ENCODE data around the gene SLC17A7.
A peak's percentile ranks its signal among the peaks of the same experiment; 100 is the strongest.

The SLC17A7 gene

DNA sequence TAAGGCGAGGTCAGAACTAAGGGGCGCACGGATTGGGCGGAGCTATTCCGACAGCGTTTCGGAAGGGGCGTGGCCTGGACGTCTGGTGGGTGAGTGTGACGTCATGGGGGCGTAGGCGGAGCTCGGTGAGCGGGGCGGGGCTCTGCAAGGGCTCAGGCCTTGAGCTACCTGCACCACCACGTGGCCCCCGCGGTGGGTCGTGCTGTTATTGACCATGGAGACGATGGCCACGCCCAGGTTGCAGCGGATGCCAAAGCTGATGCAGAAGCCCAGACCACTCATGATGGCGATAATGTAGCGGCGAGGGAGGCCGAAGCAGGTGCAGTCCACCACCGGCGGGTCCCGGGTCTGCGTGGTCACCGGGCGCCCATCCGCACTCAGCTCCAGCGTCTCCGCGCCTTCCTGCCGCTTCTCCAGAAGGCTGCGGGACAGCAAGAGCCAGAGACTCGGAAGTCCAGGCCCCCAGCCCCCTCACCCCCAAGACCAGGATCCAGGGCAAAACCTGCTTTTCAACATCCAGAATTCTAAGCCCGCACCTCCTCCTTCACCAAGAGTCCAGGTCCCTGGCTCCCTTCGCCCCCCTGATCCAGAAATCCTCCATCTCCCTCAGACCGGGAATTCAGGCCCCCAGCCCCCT, 4.8 kb downstream of the SLC17A7 start:
- H3K27me3 ChIP-seq = peaks cover 100% of the 10 kb centered on the region in 11 experiments
- H3K4me2 ChIP-seq = no peak overlapping the region
- no peaks in the 10 kb centered on the region for H3K36me3 ChIP-seq
- no peak for TF ChIP-seq Cebpa-rat (IDR thresholded peaks at IDR 0.05)
- H3K9me3 ChIP-seq (replicated peaks in 1 of 11) = peaks cover 4 to 31% (median 18%) of the 10 kb centered on the region in 11 experiments; a peak in 15 of 22 replicates
- no peak overlapping the region for H3K4me3 ChIP-seq
- peaks cover 0 to 15% (median 6%) of the 10 kb centered on the region in 10 experiments; a peak in 9 of 20 replicates for H3K4me1 ChIP-seq
- H3K27ac ChIP-seq = no peak overlapping the region
- H3K9ac ChIP-seq = no peak overlapping the region
- peaks cover 0 to 26% (median 4%) of the 10 kb centered on the region in 11 experiments; a peak in 8 of 22 replicates for H4K20me1 ChIP-seq

DNA sequence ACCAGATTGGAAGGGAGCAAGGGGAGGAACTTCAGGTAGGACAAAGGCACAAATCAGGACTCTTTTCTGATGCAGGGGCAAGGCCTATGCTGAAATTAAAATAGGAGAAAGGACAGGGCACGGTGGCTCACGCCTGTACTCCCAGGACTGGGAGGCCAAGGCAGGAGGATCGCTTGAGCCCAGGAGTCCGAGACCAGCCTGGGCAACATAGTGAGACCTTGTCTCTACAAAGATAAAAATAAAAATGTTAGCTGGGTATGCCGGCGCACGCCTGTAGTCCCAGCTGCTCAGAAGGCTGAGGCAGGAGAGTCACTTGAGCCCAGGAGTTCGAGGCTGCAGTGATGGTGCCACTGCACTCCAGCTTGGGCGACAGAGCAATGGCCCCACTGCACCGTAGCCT, 5.7 kb downstream of the SLC17A7 start:
- H3K4me3 ChIP-seq = no peak overlapping the region
- no peak overlapping the region for H3K4me2 ChIP-seq
- peaks cover 100% of the 10 kb centered on the region in 11 experiments for H3K27me3 ChIP-seq
- peaks cover 0 to 20% (median 3%) of the 10 kb centered on the region in 11 experiments; a peak in 8 of 22 replicates for H4K20me1 ChIP-seq
- no peak overlapping the region for H3K27ac ChIP-seq
- H3K9ac ChIP-seq = no peak overlapping the region
- H3K9me3 ChIP-seq (replicated peaks in 1 of 11) = peaks cover 4 to 35% (median 18%) of the 10 kb centered on the region in 11 experiments; a peak in 15 of 22 replicates
- TF ChIP-seq Cebpa-rat (IDR thresholded peaks at IDR 0.05) = no peak
- H3K36me3 ChIP-seq = no peaks in the 10 kb centered on the region
- H3K4me1 ChIP-seq = peaks cover 0 to 15% (median 7%) of the 10 kb centered on the region in 10 experiments; a peak in 7 of 20 replicates

DNA sequence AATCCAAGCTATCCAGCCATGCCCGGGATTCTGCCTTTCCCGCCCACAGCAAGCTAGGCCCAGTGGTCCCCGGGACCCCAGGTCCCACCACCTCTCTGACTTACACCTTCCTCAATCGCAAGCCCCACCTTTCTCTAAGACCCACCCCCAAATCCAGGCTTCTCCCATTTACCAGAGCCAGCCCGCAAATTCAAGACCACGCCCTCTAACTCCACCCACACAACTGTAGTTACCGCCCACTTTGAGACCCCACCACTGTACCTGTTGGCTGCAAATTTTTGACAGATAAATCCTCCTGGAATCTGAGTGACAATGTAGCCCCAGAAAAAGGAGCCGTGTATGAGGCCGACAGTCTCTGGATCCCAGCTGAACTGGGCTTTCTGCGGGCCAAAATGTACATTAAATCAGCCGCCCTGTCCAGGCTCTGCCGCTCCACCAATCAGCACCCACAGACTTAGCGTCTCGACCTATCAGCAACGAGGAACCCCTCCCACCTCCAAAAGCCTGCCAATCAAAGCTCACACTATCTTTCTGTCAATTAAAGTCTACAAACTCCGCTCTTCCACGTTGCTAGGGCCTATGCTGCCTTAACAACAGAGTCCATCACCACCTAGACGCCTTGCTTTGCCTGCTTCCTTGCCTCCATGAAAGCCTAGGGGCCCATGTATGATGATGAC, 6.3 kb downstream of the SLC17A7 start:
- H3K36me3 ChIP-seq = no peaks in the 10 kb centered on the region
- H3K27ac ChIP-seq = no peak overlapping the region
- no peak overlapping the region for H3K4me3 ChIP-seq
- peaks cover 100% of the 10 kb centered on the region in 11 experiments for H3K27me3 ChIP-seq
- H3K9ac ChIP-seq = no peak overlapping the region
- H3K9me3 ChIP-seq (replicated peaks in 1 of 11) = peaks cover 4 to 35% (median 18%) of the 10 kb centered on the region in 11 experiments; a peak in 15 of 22 replicates
- TF ChIP-seq Cebpa-rat (IDR thresholded peaks at IDR 0.05) = no peak
- peaks cover 0 to 19% (median 9%) of the 10 kb centered on the region in 10 experiments; a peak in 8 of 20 replicates for H3K4me1 ChIP-seq
- H3K4me2 ChIP-seq = no peak overlapping the region
- H4K20me1 ChIP-seq = peaks cover 0 to 13% (median 0%) of the 10 kb centered on the region in 11 experiments; a peak in 6 of 22 replicates

DNA sequence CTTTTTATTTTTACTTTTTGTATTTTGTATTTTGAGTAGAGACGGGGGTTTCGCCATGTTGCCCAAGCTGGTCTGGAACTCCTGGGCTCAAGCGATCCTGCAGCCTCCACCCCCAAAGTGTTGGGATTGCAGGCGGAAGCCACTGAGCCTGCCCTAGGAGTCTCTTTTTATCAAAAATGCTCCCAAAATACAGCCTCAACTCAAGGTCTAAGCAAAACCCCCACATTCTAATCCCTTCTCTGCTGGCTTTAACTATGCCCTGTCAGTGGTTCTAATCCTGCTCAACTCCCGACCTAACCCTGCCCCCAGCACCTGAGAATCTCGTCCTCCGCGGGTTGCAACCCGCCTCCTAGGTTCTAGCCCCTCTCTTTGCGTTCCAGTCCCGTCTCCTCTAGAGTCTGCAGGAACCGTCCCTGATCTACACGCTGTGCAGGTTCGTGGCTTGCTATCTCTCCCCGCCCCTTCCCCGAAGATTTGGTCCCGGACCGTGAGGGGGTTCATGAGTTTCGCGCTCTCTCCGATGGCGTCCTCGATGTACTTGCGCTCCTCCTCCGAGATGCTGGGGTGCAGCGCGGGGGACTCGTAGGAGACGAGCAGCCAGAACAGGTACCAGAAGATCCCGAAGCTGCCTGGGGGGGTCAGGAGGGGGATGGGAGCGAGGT, 8.0 kb downstream of the SLC17A7 start:
- peaks cover 0 to 12% (median 0%) of the 10 kb centered on the region in 11 experiments; a peak in 5 of 22 replicates for H4K20me1 ChIP-seq
- H3K4me1 ChIP-seq = peaks cover 0 to 23% (median 11%) of the 10 kb centered on the region in 10 experiments; a peak in 14 of 20 replicates
- H3K4me2 ChIP-seq = no peak overlapping the region
- TF ChIP-seq Cebpa-rat (IDR thresholded peaks at IDR 0.05) = no peak
- peaks cover 4 to 35% (median 18%) of the 10 kb centered on the region in 11 experiments; a peak in 15 of 22 replicates for H3K9me3 ChIP-seq (replicated peaks in 1 of 11)
- peaks cover 100% of the 10 kb centered on the region in 11 experiments for H3K27me3 ChIP-seq
- H3K36me3 ChIP-seq = no peaks in the 10 kb centered on the region
- H3K27ac ChIP-seq = no peak overlapping the region
- no peak overlapping the region for H3K9ac ChIP-seq
- no peak overlapping the region for H3K4me3 ChIP-seq

DNA sequence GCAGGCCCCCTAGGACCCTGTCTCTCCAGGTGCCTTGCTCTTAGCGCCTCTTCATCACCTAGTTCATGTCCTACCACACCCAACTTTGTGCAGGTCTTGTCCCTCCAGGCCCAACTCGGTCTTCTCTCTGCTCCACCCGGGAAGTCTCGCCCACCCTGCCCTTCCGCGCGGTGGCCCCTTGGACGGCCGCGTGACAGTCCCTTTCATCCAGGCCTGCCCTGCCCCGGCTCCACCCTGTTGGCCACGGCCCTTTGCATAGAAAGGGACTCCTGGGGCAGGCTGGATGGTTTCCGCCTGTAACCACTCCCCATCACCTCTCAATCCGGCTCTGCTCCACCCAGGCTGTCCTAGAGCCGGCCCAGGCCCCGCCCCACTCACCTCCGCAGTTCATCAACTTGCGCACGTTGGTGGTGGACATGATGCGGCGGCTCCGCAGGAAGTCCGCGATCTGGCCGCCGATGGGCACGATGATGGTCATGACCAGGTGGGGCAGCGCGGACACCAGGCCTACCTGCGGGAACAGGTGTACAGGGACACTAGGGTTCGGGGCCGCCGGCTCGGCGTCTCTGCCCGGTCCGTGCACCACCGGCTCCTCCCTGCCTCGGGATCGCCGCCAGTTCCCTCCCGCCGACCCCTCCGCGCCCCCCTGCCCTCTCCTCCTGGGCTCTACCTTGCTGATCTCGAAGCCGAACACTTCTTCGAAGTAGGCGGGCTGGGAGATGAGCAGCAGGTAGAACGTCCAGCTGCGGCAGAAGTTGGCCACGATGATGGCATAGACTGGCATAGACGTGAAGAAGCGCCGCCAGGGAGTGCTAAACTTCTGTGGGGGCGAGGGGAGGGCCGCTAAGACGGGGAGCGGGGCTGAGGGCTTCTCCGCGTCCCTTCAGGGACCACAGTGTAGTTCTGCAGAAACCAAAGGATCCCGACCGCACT, 8.9 kb downstream of the SLC17A7 start:
- Histone ChIP-seq H3K9ac (no peak overlapping the region), H3K4me3 (0 out of 20 replicates have a peak overlapping the region, but pooled peaks of 1 of the 10 experiments have one; percentile 7), H3K4me1 (peaks cover 8 to 32% (median 20%) of the 10 kb centered on the region in 10 experiments; a peak in 17 of 20 replicates), H3K9me3 (replicated peaks in 1 of 11) (peaks cover 4 to 35% (median 18%) of the 10 kb centered on the region in 11 experiments; a peak in 15 of 22 replicates), H3K27ac (no peak overlapping the region), H3K27me3 (peaks cover 100% of the 10 kb centered on the region in 11 experiments), H3K4me2 (peak overlapping the region in 1 of 11 experiments; percentile 17; a peak in 1 of 22 replicates), H3K36me3 (no peaks in the 10 kb centered on the region), H4K20me1 (peaks cover 0 to 10% (median 0%) of the 10 kb centered on the region in 11 experiments; a peak in 4 of 22 replicates)
- TF ChIP-seq Cebpa-rat (IDR thresholded peaks at IDR 0.05) = no peak

DNA sequence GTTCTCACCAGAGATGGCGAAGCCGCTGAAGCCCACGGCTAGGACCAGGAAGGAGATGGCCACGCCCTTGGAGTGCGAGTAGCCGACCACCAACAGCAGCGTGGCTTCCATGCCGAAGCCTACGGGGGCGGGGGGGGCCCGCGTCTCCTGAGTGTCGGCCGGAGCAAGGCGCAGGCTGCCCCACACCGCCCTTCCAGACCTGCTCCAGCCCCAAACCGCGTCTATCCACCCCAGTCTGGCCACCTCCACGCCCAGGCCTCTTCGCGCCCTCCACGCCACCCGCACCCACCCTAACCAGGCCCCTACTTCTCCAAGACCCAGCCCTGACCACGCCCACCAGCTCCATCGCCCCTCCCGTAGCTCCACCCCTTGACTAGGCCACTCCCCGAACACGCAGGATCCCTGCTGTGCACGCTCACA, 10.0 kb downstream of the SLC17A7 start:
- Histone ChIP-seq H3K36me3 (no peaks in the 10 kb centered on the region), H3K27ac (no peak overlapping the region), H4K20me1 (peaks cover 0 to 10% (median 0%) of the 10 kb centered on the region in 11 experiments; a peak in 5 of 22 replicates), H3K4me3 (no peak overlapping the region), H3K4me1 (peaks cover 10 to 43% (median 31%) of the 10 kb centered on the region in 10 experiments), H3K9me3 (replicated peaks in 1 of 11) (peaks cover 4 to 32% (median 18%) of the 10 kb centered on the region in 11 experiments; a peak in 15 of 22 replicates), H3K4me2 (peak overlapping the region in 2 of 11 experiments; percentile 9 to 15; a peak in 1 of 22 replicates), H3K9ac (no peak overlapping the region), H3K27me3 (peaks cover 100% of the 10 kb centered on the region in 11 experiments)
- no peak for TF ChIP-seq Cebpa-rat (IDR thresholded peaks at IDR 0.05)

DNA sequence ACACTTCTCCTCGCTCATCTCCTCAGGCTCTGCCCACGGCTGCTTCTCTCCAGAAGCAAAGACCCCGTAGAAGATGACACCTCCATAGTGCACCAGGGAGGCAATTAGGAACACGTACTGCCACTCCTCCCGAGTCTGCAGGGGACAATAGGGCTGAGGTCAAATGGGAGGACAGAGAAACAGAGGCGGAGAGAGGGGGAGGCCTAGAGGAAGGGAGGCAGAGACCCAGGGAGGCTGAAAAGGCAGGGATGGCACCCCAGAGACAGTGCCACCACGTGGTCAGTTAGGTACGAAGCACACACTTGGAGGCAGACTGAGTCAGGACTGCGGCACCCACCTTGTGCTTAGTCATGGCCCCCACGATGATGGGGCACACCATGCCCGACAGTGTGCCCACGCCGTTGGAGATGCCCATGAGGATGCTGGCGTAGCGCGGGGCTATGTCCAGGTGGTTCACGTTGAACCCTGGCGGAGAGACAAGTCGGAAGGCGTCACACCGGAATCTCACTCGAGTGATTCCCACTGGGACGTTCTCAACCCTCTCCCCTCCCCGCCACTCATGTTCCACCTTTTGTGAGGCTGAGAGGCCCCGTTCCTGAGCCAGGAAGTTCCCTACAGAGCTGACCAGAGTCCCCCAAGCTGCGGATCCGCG, 10.5 kb downstream of the SLC17A7 start:
- H3K4me3 ChIP-seq = no peak overlapping the region
- H3K9ac ChIP-seq = no peak overlapping the region
- H3K4me2 ChIP-seq = peak overlapping the region in 3 of 11 experiments; percentile 9 to 16 (median 15); a peak in 3 of 22 replicates
- H3K36me3 ChIP-seq = no peaks in the 10 kb centered on the region
- H3K9me3 ChIP-seq (replicated peaks in 1 of 11) = peaks cover 4 to 29% (median 18%) of the 10 kb centered on the region in 11 experiments; a peak in 15 of 22 replicates
- no peak overlapping the region for H3K27ac ChIP-seq
- TF ChIP-seq Cebpa-rat (IDR thresholded peaks at IDR 0.05) = no peak
- H3K27me3 ChIP-seq = peaks cover 100% of the 10 kb centered on the region in 11 experiments
- peaks cover 0 to 9% (median 0%) of the 10 kb centered on the region in 11 experiments; a peak in 5 of 22 replicates for H4K20me1 ChIP-seq
- H3K4me1 ChIP-seq = peaks cover 16 to 48% (median 36%) of the 10 kb centered on the region in 10 experiments
